GM18858 (cell line): Measurements from ENCODE around the gene PEX5L.

Experiments
- ATAC-seq: cut with Tn5 transposase; IDR thresholded peaks from one replicate; pipeline ENCODE4 v1.9.1; 2021; ENCODE audit not compliant: unreplicated experiment

The PEX5L gene

GRCh38 chr3:179902061-179902460 is 134.7 kb downstream of the PEX5L start:
- ATAC-seq: no peak

DNA sequence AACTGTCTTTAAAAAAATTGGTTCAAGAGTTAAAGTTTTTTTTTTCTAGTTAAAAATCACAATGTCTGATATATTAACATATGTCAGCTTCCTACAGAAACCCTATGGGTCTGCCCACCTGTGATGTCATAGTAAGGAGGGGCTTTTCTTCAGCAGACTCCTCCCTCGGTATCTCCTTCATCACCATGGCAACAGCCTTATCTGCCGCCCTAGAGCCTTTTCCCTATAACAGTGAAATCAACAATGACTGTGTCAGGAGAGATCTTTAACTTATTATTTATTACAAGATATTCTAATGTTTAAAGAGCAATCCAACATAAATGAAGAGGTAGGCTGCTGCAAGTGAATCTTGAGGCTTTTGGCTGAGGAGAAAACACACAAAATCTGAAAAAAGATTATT is 138.7 kb downstream of the PEX5L start:
- peak; percentile 75 for ATAC-seq

GRCh38 chr3:179897231-179897630 is 139.5 kb downstream of the PEX5L start:
- no peak for ATAC-seq

DNA sequence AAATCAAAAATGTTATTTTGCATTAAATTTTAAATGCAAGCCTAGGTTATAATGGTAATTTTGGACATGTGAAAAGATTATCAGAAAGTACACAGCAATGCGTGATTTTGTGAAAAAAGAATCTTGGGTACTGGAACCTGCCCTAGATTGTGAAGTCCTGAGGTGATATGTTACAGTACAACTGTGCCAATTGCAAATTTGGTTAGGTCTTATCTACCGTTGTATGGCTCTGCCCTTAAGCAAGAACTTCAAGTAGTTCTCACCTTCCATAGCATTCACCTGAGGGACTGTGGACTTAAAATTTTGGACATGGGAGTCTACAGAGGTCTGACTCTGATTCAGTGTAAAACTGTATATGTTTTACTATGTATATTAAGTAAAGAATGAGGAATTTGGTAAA is 140.2 kb downstream of the PEX5L start:
- no peak for ATAC-seq

- ATAC-seq: no peak
Measured at GRCh38 chr3:179895330-179895729, 141.4 kb downstream of the PEX5L start.

DNA sequence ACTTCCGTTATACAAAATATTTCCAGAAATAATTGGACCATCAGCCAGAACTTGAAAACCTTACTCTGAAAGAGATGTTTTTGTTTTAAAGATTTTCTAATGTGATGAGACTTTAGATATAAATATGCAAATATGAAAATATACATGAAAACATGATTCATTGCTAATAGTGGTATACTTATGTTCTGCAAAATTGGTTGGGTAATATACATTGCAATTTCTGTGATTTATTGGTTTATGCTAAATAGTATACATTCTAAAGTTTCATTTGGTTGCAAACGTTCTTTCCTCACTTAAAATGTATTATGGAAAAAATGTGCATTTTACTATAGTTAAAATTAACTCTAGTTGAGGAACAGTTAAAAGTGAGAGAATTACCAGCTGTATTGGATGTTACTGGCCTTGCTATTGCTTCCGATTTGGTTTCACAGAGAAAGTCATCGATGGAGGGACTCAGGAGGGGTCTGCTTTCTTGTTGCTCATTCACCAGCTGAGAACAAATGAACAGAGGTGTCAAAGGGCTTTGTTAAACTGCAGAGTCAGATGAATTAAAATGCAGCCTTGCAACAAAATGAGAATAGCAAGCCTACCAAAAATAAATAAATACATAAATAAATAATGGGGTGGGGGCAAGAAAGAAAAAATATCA is 149.3 kb downstream of the PEX5L start:
- no peak for ATAC-seq

DNA sequence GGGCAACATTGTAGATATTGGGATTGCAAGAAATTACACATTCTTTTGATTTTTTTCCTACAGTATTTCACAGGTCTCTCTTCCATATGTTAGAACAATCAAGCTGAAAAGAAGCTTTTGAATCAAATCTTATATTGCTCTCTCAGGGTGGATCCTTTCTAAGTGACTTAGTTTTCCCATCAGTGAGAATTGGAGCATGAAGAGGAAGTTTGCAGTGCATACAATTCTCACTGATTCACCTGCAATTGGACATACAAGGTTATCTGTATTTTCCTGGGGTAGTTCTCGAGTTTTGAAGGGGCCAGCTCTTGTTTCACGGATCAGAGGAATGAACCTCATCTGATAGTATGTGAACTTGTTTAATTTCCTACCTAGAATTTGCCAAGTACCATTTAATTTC is 150.8 kb downstream of the PEX5L start:
- ATAC-seq: no peak

DNA sequence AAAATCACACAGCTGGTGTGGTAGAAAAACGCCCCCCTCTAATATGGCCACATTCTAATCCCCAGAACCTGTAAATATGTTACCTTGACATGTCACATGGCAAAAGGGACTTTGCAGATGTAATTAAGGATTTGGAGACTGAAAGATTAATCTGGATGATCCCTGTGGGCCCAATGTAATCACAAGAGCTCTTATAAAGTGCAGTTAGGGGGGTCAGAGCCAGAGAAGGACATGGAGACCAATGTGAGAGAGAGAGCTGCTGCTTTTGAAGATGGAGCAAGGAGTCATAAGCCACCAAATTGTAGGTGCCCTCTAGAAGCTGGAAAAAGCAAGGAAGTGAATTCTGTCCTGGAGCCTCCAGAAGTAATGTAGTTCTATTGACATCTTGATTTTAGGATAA is 152.6 kb downstream of the PEX5L start:
- no peak for ATAC-seq

- peak; percentile 84 for ATAC-seq
Measured at GRCh38 chr3:179882292-179882691, 154.4 kb downstream of the PEX5L start.

- ATAC-seq: no peak
Measured at GRCh38 chr3:179881791-179882190, 154.9 kb downstream of the PEX5L start.

- ATAC-seq: no peak
Measured at GRCh38 chr3:179880868-179881267, 155.9 kb downstream of the PEX5L start.

GRCh38 chr3:179876440-179876839 is 160.3 kb downstream of the PEX5L start:
- ATAC-seq: no peak

DNA sequence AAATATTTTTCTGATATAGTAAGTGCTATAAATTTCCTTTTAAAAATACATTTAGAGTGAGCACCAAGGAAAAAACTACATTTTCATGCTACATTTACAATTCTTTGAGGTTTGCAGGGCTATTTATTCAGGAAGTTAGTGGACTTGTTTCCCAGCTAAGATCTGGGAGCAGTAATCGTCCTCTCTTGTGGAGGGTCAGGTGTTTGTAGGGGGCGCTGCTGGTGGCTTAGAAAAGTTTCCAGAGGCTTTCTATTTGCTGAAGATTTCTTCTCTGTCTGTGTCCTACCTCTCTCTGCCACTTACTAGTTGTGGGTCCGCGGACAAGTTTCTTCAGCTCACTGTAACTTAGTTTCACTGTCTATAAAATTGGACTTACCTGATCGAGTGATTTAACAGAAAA is 163.9 kb downstream of the PEX5L start:
- no peak for ATAC-seq

- no peak for ATAC-seq
Measured at GRCh38 chr3:179871782-179872181, 165.0 kb downstream of the PEX5L start.

DNA sequence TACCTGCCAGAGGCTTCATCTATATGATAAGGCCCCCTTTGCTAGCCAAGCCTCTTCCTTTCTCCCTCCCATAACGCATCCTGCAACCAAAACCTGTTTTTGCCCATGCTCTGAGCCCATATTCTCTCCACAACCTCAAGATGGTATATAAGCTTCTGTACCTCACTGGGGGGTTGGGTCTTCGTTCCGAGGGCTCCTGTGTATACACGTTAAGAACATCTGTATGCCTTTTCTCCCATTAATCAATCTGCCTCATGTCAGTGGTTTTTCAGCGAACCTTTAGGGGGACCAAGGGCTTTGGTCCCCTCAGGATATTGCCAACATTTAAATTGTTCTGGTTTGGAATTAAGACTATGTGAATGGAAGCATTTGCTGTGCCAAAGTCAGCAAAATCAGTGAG is 168.0 kb downstream of the PEX5L start:
- no peak for ATAC-seq

DNA sequence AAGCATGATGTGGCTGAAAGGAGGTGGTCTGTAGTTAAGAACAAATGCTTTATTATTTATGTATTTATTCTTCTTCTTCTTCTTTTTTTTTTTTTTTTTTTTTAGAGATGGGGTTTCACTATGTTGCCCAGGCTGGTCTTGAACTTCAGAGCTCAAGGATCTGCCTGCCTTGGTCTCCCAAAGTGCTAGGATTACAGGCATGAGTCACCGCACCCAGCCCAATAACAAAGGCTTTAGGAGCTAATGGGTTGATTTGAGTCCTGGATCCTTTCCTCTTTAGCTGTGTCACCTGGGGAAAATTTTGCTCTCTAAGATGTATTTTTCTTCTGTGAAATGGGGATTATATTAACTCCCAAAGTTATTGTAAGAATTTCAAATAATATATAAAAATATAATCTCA is 168.8 kb downstream of the PEX5L start:
- no peak for ATAC-seq

- ATAC-seq: no peak
Measured at GRCh38 chr3:179865861-179866505, 170.8 kb downstream of the PEX5L start.

DNA sequence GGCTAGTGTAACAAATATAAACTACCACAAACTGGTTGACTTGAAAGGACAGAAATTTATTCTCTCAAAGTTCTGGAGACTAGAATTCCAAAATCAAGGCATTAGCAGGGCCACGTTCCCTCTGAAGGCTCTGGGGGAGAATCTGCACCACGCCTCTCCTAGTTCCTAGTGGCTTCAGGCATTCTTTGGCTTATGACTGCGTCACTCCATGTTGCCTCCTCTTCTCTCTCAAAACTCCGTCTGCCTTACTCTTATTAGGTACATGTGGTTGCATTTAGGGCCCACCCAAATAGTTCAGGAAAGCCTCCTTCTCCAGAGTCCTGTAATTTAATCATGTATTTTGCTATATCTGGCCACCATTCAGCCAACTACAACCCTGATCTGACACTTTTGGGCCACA is 174.8 kb downstream of the PEX5L start:
- no peak for ATAC-seq

DNA sequence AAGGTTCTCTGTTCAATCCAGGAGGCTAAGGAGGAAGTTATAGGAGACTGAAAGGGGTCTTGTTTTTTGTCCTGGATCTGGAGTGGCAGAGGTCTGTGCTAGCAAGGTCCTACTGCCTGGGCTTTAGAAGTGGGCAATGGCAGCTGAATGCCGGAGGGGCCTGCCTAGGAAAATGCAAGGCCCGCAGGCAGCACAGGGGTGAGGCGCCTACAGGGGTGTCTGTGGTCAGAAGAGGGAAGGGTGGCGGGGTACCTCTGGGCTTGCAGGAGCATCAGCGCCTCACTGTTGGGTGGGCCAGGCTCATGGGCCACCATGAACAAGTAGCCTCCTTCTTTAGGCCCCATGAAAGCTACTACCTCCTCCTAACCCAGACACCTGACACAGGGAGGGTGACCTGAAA is 175.4 kb downstream of the PEX5L start:
- ATAC-seq: no peak

GRCh38 chr3:179860275-179861107 is 176.2 kb downstream of the PEX5L start:
- ATAC-seq: no peak

DNA sequence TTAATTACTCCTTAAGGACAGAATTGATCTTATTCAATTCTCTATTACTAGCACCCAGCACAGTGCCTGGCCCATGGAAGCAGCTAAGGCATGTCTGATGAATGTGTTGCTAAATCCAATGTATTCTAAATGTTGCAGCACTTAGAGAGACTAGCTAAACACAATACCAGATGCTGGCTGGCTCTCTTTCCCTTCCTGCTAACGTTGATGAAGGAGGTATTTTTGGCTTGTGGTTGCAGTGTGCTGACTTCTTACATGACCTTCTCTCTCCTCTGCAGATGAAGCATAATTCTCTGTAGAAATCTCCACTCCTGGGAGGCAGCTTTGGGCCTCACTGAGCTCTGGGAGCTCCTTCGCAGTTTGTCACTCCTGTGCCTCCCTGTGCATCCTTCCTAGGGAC is 183.6 kb downstream of the PEX5L start:
- peak; percentile 47 for ATAC-seq
